Right lobe of liver (tissue), 4 donors: ENCODE data around the gene HSPA12A.

ENCODE experiments used
- POLR2A ChIP-seq: fragments of 450-650 bp; IDR thresholded peaks from one replicate; pipeline ENCODE4 v1.6.1; 2017; ENCODE audit warnings: antibody characterized with exemption, mild to moderate bottlenecking
- TF ChIP-seq, protein P1 (sequence below), 4 donors: fragments of 200-600 bp in 3 of 4; fragments of 450-650 bp in 1 of 4; IDR thresholded peaks; one replicate each; pipeline versions ENCODE4 v1.5.1 to v1.8.0; 2016 to 2022; ENCODE audit warnings: antibody characterized with exemption in 4 of 4, mild to moderate bottlenecking in 2 of 4
- donor health status: DM: no; HTN: no; CAD: no.
- donor health status: DM: no; HTN: no; CAD: no.
- donor health status: DM: no; HTN: yes; CAD: no.

DNA sequence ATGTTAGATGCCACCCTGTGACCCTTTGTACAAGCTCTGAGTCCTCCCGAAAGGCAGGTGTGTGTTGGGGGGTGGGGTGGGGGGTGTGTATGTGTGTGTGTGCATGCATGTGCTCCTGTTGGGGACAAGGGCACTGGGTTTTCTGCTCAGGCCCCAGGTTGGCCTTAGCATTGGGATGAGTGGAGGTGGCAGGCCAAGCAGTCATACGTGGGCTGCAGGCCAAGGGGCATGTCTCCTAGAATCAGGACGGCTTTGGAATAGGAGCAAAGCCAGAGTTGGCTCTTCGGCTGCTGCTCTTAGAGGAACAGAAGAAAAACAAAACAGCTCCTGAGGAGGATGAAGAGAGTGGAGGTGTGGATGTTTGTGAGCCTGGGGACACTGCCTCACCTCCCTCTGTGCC is 26.0 kb downstream of the HSPA12A start:
- TF ChIP-seq, protein P1, sequence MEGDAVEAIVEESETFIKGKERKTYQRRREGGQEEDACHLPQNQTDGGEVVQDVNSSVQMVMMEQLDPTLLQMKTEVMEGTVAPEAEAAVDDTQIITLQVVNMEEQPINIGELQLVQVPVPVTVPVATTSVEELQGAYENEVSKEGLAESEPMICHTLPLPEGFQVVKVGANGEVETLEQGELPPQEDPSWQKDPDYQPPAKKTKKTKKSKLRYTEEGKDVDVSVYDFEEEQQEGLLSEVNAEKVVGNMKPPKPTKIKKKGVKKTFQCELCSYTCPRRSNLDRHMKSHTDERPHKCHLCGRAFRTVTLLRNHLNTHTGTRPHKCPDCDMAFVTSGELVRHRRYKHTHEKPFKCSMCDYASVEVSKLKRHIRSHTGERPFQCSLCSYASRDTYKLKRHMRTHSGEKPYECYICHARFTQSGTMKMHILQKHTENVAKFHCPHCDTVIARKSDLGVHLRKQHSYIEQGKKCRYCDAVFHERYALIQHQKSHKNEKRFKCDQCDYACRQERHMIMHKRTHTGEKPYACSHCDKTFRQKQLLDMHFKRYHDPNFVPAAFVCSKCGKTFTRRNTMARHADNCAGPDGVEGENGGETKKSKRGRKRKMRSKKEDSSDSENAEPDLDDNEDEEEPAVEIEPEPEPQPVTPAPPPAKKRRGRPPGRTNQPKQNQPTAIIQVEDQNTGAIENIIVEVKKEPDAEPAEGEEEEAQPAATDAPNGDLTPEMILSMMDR (IDR thresholded peaks at IDR 0.05): no peak
- no peak for TF ChIP-seq POLR2A
